ENCODE measurements around the gene MTR. TPM values are rescaled to one million over a fixed set of nuclear protein-coding genes. Genes with fewer than 3 reads are reported as not detected.

Gene MTR
- total and polyA plus RNA-seq, 2 experiments from 2014 or later = 17.2 to 25.9 TPM

GRCh38 chr1:236862219-236862591 lies 67.1 kb downstream of the MTR start:
- no peaks in the 10 kb centered on the region for H3F3A ChIP-seq (ENCODE audit: insufficient read depth)
- H3K36me3 ChIP-seq (ENCODE audit: low read depth) = peaks cover 8% of the 10 kb centered on the region
- no peaks in the 10 kb centered on the region for H3K9me2 ChIP-seq (ENCODE audit: insufficient read depth)
- no peaks in the 10 kb centered on the region for H4K20me1 ChIP-seq (ENCODE audit: insufficient read depth)
- H3K4me1 ChIP-seq (ENCODE audit: insufficient read depth) = peaks cover 7% of the 10 kb centered on the region
- 71 to 75% methylated on average over 4 of the region's 4 CpGs for WGBS, 2 experiments (ENCODE audit: low coverage in 1 of 2, low lambda C conversion rate in 2 of 2, missing lambda C conversion rate in 2 of 2)
- no peaks in the 10 kb centered on the region for H3K27me3 ChIP-seq (replicated peaks; ENCODE audit: insufficient read depth)
- H2AFZ ChIP-seq = no peak overlapping the region
- H3K9ac ChIP-seq = no peak overlapping the region
- no peak overlapping the region for H3K4me3 ChIP-seq
- no peak for TF ChIP-seq EZH2phosphoT487 (IDR thresholded peaks at IDR 0.05; ENCODE audit: insufficient read depth, low read depth)
- TF ChIP-seq EZH2 (IDR thresholded peaks at IDR 0.05; ENCODE audit: insufficient read depth, poor library complexity, severe bottlenecking) = no peak
- no peak for DNase-seq
- in situ Hi-C loops (cut with MboI) = no loop called here
- H3K27ac ChIP-seq = no peak overlapping the region
- H3K79me2 ChIP-seq (ENCODE audit: insufficient read depth) = no peaks in the 10 kb centered on the region
- no peaks in the 10 kb centered on the region for H3K9me3 ChIP-seq (ENCODE audit: low read depth)
- no peak overlapping the region for H3K4me2 ChIP-seq (ENCODE audit: unreplicated experiment)

- Histone ChIP-seq H3K79me2 (ENCODE audit: insufficient read depth) (no peaks in the 10 kb centered on the region), H3K4me1 (ENCODE audit: insufficient read depth) (peaks cover 7% of the 10 kb centered on the region), H3K4me3 (no peak overlapping the region), H3K9me3 (ENCODE audit: low read depth) (no peaks in the 10 kb centered on the region), H3K27ac (no peak overlapping the region), H3K36me3 (ENCODE audit: low read depth) (peaks cover 8% of the 10 kb centered on the region), H3K27me3 (replicated peaks; ENCODE audit: insufficient read depth) (no peaks in the 10 kb centered on the region), H3K4me2 (ENCODE audit: unreplicated experiment) (no peak overlapping the region), H3F3A (ENCODE audit: insufficient read depth) (no peaks in the 10 kb centered on the region), H3K9ac (no peak overlapping the region), H4K20me1 (ENCODE audit: insufficient read depth) (no peaks in the 10 kb centered on the region), H2AFZ (no peak overlapping the region), H3K9me2 (ENCODE audit: insufficient read depth) (no peaks in the 10 kb centered on the region)
- 52 to 57% methylated on average over 5 of the region's 5 CpGs for WGBS, 2 experiments (ENCODE audit: low coverage in 1 of 2, low lambda C conversion rate in 2 of 2, missing lambda C conversion rate in 2 of 2)
- no peak for TF ChIP-seq EZH2phosphoT487 (IDR thresholded peaks at IDR 0.05; ENCODE audit: insufficient read depth, low read depth)
- no peak for TF ChIP-seq EZH2 (IDR thresholded peaks at IDR 0.05; ENCODE audit: insufficient read depth, poor library complexity, severe bottlenecking)
- DNase-seq = peak; percentile 53
- in situ Hi-C loops (cut with MboI) = no loop called here
Measured at GRCh38 chr1:236862615-236863211, 67.6 kb downstream of the MTR start.

DNA sequence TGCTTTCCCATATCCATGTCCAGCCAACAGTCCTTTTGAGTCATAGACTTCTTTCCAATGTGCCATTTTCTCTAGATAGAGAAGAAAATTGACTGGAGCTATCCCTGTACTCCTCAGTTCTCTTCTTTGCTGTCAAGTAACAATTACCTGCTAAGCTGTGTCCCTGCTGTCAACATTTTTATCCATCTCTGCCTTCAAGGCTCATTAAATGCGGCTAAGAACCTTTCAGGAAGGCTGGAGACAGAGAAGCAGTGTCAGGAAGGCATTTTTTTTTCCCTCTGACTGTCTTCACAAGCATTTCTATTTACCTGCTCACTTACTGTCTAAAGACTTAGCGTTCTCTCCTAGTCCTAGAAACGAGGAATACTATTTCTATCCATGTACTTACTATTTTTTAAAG lies 69.1 kb downstream of the MTR start:
- Histone ChIP-seq H3K27ac (no peak overlapping the region), H3K4me1 (ENCODE audit: insufficient read depth) (peaks cover 7% of the 10 kb centered on the region), H3K4me3 (no peak overlapping the region), H3K36me3 (ENCODE audit: low read depth) (peaks cover 8% of the 10 kb centered on the region), H3F3A (ENCODE audit: insufficient read depth) (no peaks in the 10 kb centered on the region), H3K9ac (no peak overlapping the region), H3K9me2 (ENCODE audit: insufficient read depth) (no peaks in the 10 kb centered on the region), H4K20me1 (ENCODE audit: insufficient read depth) (no peaks in the 10 kb centered on the region), H3K9me3 (ENCODE audit: low read depth) (no peaks in the 10 kb centered on the region), H2AFZ (no peak overlapping the region), H3K79me2 (ENCODE audit: insufficient read depth) (no peaks in the 10 kb centered on the region), H3K4me2 (ENCODE audit: unreplicated experiment) (no peak overlapping the region), H3K27me3 (replicated peaks; ENCODE audit: insufficient read depth) (no peaks in the 10 kb centered on the region)
- 99% methylated on average over 3 of the region's 3 CpGs for WGBS, 2 experiments (ENCODE audit: low coverage in 1 of 2, low lambda C conversion rate in 2 of 2, missing lambda C conversion rate in 2 of 2)
- in situ Hi-C loops (cut with MboI) = no loop called here
- TF ChIP-seq EZH2phosphoT487 (IDR thresholded peaks at IDR 0.05; ENCODE audit: insufficient read depth, low read depth) = no peak
- no peak for TF ChIP-seq EZH2 (IDR thresholded peaks at IDR 0.05; ENCODE audit: insufficient read depth, poor library complexity, severe bottlenecking)
- no peak for DNase-seq

DNA sequence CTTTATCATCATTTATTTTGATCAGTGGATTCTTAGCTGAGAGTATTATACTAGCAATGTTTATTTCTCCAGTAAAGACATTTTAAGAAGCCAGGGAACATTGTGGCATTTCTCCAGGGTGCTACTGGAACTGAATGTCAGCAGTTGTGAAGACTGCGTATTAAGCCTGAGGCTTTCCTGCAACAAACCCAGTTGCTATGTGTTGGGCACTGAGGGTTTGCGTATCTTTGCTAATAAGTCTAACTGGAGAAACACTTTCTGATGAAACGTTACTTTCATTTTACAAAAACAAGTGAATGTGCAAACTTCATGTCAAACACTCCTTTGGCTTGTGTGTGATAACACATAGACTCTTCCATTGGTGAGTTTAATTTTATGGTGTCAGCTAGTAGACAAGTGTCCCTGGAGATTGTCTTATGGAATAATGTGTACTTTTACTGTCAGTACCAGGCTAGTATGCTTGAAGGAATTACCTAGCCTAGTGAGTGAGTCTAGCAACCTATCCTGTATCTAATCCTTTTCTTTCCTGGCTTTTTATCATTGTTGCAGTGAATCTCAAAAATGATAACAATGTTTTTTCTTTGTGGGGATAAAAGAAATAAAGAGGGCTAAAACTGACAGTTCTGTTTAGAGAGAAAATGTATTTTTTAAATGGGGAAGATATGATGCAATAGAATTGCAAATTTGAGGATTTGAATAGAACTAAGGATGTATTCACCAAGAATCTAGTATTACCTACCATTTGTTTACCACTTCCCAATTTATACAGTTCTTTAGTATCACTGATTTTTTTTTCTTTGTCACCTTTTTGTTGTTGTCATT lies 70.1 kb downstream of the MTR start:
- no peaks in the 10 kb centered on the region for H3K9me3 ChIP-seq (ENCODE audit: low read depth)
- H3K27ac ChIP-seq = no peak overlapping the region
- H4K20me1 ChIP-seq (ENCODE audit: insufficient read depth) = no peaks in the 10 kb centered on the region
- no peak for DNase-seq
- H3K4me3 ChIP-seq = no peak overlapping the region
- H2AFZ ChIP-seq = no peak overlapping the region
- in situ Hi-C loops (cut with MboI) = no loop called here
- H3K4me2 ChIP-seq (ENCODE audit: unreplicated experiment) = no peak overlapping the region
- no peaks in the 10 kb centered on the region for H3K79me2 ChIP-seq (ENCODE audit: insufficient read depth)
- 97 to 99% methylated on average over 3 of the region's 3 CpGs for WGBS, 2 experiments (ENCODE audit: low coverage in 1 of 2, low lambda C conversion rate in 2 of 2, missing lambda C conversion rate in 2 of 2)
- H3K27me3 ChIP-seq (replicated peaks; ENCODE audit: insufficient read depth) = no peaks in the 10 kb centered on the region
- TF ChIP-seq EZH2phosphoT487 (IDR thresholded peaks at IDR 0.05; ENCODE audit: insufficient read depth, low read depth) (no peak), EZH2 (IDR thresholded peaks at IDR 0.05; ENCODE audit: insufficient read depth, poor library complexity, severe bottlenecking) (no peak)
- peaks cover 7% of the 10 kb centered on the region for H3K4me1 ChIP-seq (ENCODE audit: insufficient read depth)
- no peaks in the 10 kb centered on the region for H3F3A ChIP-seq (ENCODE audit: insufficient read depth)
- no peak overlapping the region for H3K9ac ChIP-seq
- no peaks in the 10 kb centered on the region for H3K9me2 ChIP-seq (ENCODE audit: insufficient read depth)
- peaks cover 8% of the 10 kb centered on the region for H3K36me3 ChIP-seq (ENCODE audit: low read depth)
